Mucosa of gallbladder (tissue), 1 donor: ENCODE results near the gene MIA2. TPM values are rescaled to one million over a fixed set of nuclear protein-coding genes. Genes with fewer than 3 reads are reported as not detected.
A peak's percentile ranks its signal among the peaks of the same experiment; 100 is the strongest.
"Not testable (repeated sequence)": the region's sequence is repeated elsewhere in the genome, so short reads cannot be mapped to it uniquely, and the experiment has no call there.

Experiments used
- DNase-seq: peaks from one replicate; pipeline ENCODE4 v3.0.0-alpha.2; 2020; ENCODE audit warnings: low spot score
- total RNA-seq: library from RNA; stranded (reverse); gene quantifications from one replicate; pipeline ENCODE4 v1.2.1, GENCODE V29; 2021
- donor health status: DM: no; HTN: no; CAD: no.

The MIA2 gene
- total RNA-seq, 1 donor from 2014 or later = 81.7 TPM

- DNase-seq = peak; percentile 84
Measured at GRCh38 chr14:39266871-39267607, 33.3 kb downstream of the MIA2 start.

DNA sequence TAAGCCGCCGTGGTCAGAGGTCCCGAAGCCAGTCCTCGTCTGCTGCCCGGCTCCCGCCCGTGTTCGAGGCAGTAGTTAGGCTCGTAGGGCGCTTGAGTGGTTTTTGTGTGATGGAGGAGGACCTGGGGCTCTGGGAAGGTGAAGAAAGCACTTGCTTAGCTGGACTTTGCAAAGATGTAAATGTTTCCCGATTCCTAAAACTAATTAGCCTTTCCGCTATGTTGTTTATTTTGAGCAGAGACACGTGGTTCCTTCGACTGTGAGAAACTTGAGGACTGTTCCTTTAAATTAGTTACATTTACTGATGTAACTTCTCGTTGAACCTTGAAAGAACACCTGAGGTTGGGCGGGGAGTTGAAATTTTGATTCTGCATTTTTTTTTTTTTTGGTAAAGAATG lies 33.9 kb downstream of the MIA2 start:
- DNase-seq = no peak

- no peak for DNase-seq
Measured at GRCh38 chr14:39268393-39268792, 34.7 kb downstream of the MIA2 start.

DNA sequence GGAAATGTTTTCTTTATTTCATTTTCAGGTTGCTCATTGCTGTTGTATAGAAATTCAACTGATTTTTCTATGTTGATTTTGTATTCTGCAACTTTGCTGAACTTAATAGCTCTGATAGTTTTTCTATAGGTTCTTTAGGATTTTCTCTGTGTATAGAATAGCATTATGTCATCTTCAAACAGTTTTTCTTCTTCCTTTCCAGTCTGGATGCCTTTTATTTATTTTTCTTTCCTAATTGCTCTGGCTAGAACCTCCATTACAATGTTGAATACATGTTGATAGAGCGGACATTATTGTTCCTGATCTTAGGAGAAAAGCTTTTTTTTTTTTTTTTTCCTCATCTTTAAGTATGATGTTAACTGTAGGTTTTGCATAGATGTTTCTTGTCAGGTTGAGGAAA lies 39.2 kb downstream of the MIA2 start:
- no peak for DNase-seq

GRCh38 chr14:39275395-39275794 lies 41.7 kb downstream of the MIA2 start:
- DNase-seq = no peak

- DNase-seq = no peak
Measured at GRCh38 chr14:39276005-39276404, 42.3 kb downstream of the MIA2 start.

GRCh38 chr14:39276579-39277114 lies 42.9 kb downstream of the MIA2 start:
- no peak for DNase-seq

GRCh38 chr14:39279515-39279914 lies 45.8 kb downstream of the MIA2 start:
- no peak for DNase-seq

- DNase-seq = not testable (repeated sequence)
Measured at GRCh38 chr14:39280678-39281077, 47.0 kb downstream of the MIA2 start.

GRCh38 chr14:39289523-39289922 lies 55.8 kb downstream of the MIA2 start:
- DNase-seq = no peak

GRCh38 chr14:39291701-39292100 lies 58.0 kb downstream of the MIA2 start:
- no peak for DNase-seq

DNA sequence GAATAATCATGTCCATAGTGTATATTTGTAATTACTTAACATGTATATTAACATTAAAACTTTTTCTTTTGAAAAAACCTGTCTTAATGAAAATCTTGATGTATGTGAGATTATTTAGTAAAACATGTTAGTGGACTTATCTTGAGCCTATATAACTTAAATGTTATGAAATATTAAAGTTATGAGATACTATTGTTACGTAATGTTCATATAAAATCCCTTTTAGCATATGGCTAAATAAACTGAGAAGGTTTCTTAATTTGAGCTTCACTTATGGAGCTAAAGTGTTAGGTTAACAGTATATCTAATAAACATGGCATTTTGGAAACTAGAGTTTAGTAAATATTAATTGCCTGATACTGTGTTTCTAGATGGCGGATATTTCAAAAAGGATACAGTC lies 59.9 kb downstream of the MIA2 start:
- DNase-seq = no peak

DNA sequence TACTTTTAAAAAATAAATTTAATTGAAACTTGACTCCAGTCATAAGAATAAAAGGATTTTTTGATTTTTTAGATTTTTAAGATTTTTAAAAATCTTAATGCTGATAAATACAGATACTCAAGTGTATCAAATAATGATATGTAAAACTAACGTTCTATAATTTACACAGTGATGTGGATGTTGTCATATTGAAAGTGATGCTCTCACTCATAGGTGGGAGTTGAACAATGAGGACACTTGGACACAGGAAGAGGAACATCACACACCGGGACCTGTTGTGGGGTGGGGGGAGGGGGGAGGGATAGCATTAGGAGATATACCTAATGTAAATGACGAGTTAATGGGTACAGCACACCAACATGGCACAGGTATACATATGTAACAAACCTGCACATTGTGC lies 66.7 kb downstream of the MIA2 start:
- DNase-seq = not testable (repeated sequence)

GRCh38 chr14:39302124-39302810 lies 68.6 kb downstream of the MIA2 start:
- no peak for DNase-seq

GRCh38 chr14:39303115-39303514 lies 69.4 kb downstream of the MIA2 start:
- DNase-seq = no peak

GRCh38 chr14:39307815-39308214 lies 74.1 kb downstream of the MIA2 start:
- DNase-seq = no peak

GRCh38 chr14:39310051-39310450 lies 76.3 kb downstream of the MIA2 start:
- no peak for DNase-seq

GRCh38 chr14:39315859-39316444 lies 82.2 kb downstream of the MIA2 start:
- DNase-seq = no peak

DNA sequence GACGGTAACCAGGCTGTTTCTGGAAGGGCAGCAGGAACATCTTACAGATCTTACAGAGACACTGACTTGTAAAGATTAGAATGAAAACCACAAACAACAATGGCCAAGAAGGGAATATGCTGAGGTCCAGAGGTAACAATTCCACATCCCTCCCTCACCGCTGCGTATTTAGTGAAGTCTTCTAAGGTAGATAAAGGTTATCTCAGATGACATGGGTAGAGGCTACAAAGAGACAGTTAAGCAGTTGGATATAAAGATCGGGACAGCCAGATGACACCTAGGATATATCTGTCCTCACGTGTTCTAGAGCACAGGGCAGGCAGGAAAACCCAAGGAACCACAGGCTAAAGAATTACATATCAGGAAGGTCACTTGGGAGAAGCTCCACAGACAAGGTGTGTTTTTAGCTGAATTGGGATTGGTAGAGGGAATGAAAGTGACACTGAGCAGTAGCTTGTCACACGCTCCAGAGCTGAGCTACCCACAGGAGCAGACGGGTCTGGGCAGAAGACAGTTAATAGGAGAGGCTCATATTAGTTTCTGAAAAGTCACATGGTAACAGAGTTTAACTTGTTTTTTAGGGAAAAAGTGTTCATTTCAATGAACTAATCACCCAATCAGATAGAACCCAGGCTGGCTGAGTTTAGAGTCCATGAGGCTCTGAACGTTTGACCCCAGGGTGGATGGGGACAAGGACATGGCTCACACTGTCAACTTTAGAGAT lies 83.3 kb downstream of the MIA2 start:
- no peak for DNase-seq

GRCh38 chr14:39318574-39318973 lies 84.9 kb downstream of the MIA2 start:
- no peak for DNase-seq

- no peak for DNase-seq
Measured at GRCh38 chr14:39319381-39319780, 85.7 kb downstream of the MIA2 start.

- no peak for DNase-seq
Measured at GRCh38 chr14:39320318-39320717, 86.6 kb downstream of the MIA2 start.
